H1 (cell line): ENCODE data around the gene SFRP2. TPM values are rescaled to one million over a fixed set of nuclear protein-coding genes. Genes with fewer than 3 reads are reported as not detected.

Source experiments
- CTCF ChIA-PET: fragments of 300-600 bp; sonication (Branson Sonifier 250); formaldehyde crosslinking; loops from one replicate; lab custom pipeline; 2021; ENCODE audit not compliant: partially characterized antibody; lab: Charles Lee
- POLR2A ChIA-PET: fragments of 300-600 bp; sonication (Branson Sonifier 250); formaldehyde crosslinking; loops from one replicate; lab custom pipeline; 2021; ENCODE audit warnings: inconsistent platforms; ENCODE audit not compliant: partially characterized antibody; lab: Charles Lee
- DNase-seq, 2 experiments: peaks; one replicate each; pipeline versions ENCODE4 v3.0.0 to v3.0.0-alpha.2; 2010 to 2022; ENCODE audit warnings: low spot score in 2 of 2, low read depth in 1 of 2, mixed read lengths in 1 of 2
- FAIRE-seq: peaks from 2 replicates; lab custom pipeline; 2011; peaks lifted over from hg19 to GRCh38; lab: Jason Lieb, UNC
- H2AFZ ChIP-seq: 2 replicates; pipeline ENCODE4 v1.8.1; 2012; ENCODE audit warnings: low read length, inconsistent platforms
- H2AK5ac ChIP-seq: 2 replicates; pipeline ENCODE4 v1.6.1; 2013; ENCODE audit warnings: low read depth, low read length
- H2BK120ac ChIP-seq: replicated peaks from 2 replicates; pipeline ENCODE3; 2013; ENCODE audit warnings: low read depth, low read length, inconsistent platforms
- H2BK12ac ChIP-seq: 2 replicates; pipeline ENCODE4 v1.6.1; 2013; ENCODE audit warnings: low read depth, low read length
- H2BK15ac ChIP-seq: 2 replicates; pipeline ENCODE4 v1.6.1; 2013; ENCODE audit warnings: low read length
- H2BK20ac ChIP-seq: 2 replicates; pipeline ENCODE4 v1.6.1; 2013; ENCODE audit warnings: low read length
- H2BK5ac ChIP-seq: 2 replicates; pipeline ENCODE4 v1.6.1; 2013; ENCODE audit warnings: low read depth, low read length
- H3K14ac ChIP-seq: 2 replicates; pipeline ENCODE4 v1.6.1; 2013; ENCODE audit warnings: inconsistent platforms; ENCODE audit not compliant: insufficient read length
- H3K18ac ChIP-seq: 2 replicates; pipeline ENCODE4 v1.6.1; 2013; ENCODE audit warnings: low read length; ENCODE audit errors: extremely low read depth
- H3K23ac ChIP-seq: 2 replicates; pipeline ENCODE4 v1.6.1; 2013; ENCODE audit warnings: inconsistent platforms; ENCODE audit not compliant: insufficient read length
- H3K23me2 ChIP-seq: 2 replicates; pipeline ENCODE4 v1.6.1; 2013; ENCODE audit warnings: low read depth, low read length
- H3K27ac ChIP-seq: 2 replicates; pipeline ENCODE4 v1.6.1; 2011; ENCODE audit warnings: low read depth, low read length, inconsistent platforms
- H3K27me3 ChIP-seq, 4 experiments: replicated peaks in 1 of 4; 1 replicate in 1 of 4; 2 replicates in 3 of 4; pipeline versions ENCODE4 v1.6.1 to v1.8.1; 2011 to 2013; ENCODE audit warnings: low read length in 3 of 4, mild to moderate bottlenecking in 3 of 4, inconsistent platforms in 2 of 4, mixed read lengths in 2 of 4, moderate library complexity in 1 of 4; ENCODE audit not compliant: control insufficient read depth in 3 of 4, insufficient read depth in 3 of 4; ENCODE audit errors: extremely low read depth in 1 of 4
- H3K36me3 ChIP-seq, 4 experiments: 2 replicates each; pipeline versions ENCODE4 v1.6.1 to v1.8.1; 2011 to 2013; ENCODE audit warnings: mild to moderate bottlenecking in 4 of 4, low read length in 3 of 4, moderate library complexity in 2 of 4, control low read depth in 1 of 4, inconsistent platforms in 1 of 4; ENCODE audit not compliant: insufficient read depth in 4 of 4, control insufficient read depth in 2 of 4
- H3K4ac ChIP-seq: replicated peaks from 2 replicates; pipeline ENCODE3; 2013; ENCODE audit warnings: low read length, low read depth, mixed read lengths, inconsistent platforms; ENCODE audit not compliant: insufficient read length
- H3K4me1 ChIP-seq, 4 experiments: replicated peaks in 1 of 4; 1 replicate in 1 of 4; 2 replicates in 3 of 4; pipeline versions ENCODE4 v1.6.1 to v1.8.1; 2011 to 2013; ENCODE audit warnings: low read length in 3 of 4, inconsistent platforms in 2 of 4, mixed read lengths in 1 of 4; ENCODE audit not compliant: insufficient read depth in 4 of 4, control insufficient read depth in 3 of 4
- H3K4me2 ChIP-seq, 2 experiments: 2 replicates each; pipeline versions ENCODE4 v1.6.1 to v1.8.1; 2011 to 2013; ENCODE audit warnings: low read depth in 2 of 2, low read length in 2 of 2, control low read depth in 1 of 2, inconsistent platforms in 1 of 2, mild to moderate bottlenecking in 1 of 2; ENCODE audit not compliant: insufficient read depth in 1 of 2
- H3K4me3 ChIP-seq, 4 experiments: fragments of 200-600, 300-600 bp in 1 of 4; sonication (generic), shearing (Covaris generic), sonication (Bioruptor Twin) in 1 of 4; 2 replicates each; pipeline versions ENCODE4 v1.5.1 to v1.8.1; 2011 to 2016; ENCODE audit warnings: low read length in 4 of 4, low read depth in 3 of 4, control low read depth in 2 of 4, inconsistent platforms in 2 of 4, mild to moderate bottlenecking in 2 of 4, mixed read lengths in 1 of 4, moderate library complexity in 1 of 4; ENCODE audit not compliant: insufficient read depth in 2 of 4; ENCODE audit errors: extremely low read depth in 1 of 4
- H3K56ac ChIP-seq: replicated peaks from 2 replicates; pipeline ENCODE3; 2013; ENCODE audit warnings: low read depth, mild to moderate bottlenecking, mixed read lengths, low read length, inconsistent platforms; ENCODE audit not compliant: insufficient read length
- H3K79me1 ChIP-seq: 2 replicates; pipeline ENCODE4 v1.6.1; 2013; ENCODE audit warnings: low read depth, low read length, control low read depth
- H3K79me2 ChIP-seq, 2 experiments: 2 replicates each; pipeline versions ENCODE4 v1.6.1 to v1.8.1; 2012 to 2013; ENCODE audit warnings: low read length in 2 of 2, mild to moderate bottlenecking in 2 of 2, inconsistent platforms in 1 of 2; ENCODE audit not compliant: insufficient read depth in 2 of 2, control insufficient read depth in 1 of 2
- H3K9ac ChIP-seq, 4 experiments: replicated peaks in 1 of 4; 1 replicate in 1 of 4; 2 replicates in 3 of 4; pipeline versions ENCODE4 v1.6.1 to v1.8.1; 2011 to 2013; ENCODE audit warnings: low read depth in 3 of 4, low read length in 3 of 4, control low read depth in 2 of 4, mild to moderate bottlenecking in 2 of 4, moderate library complexity in 2 of 4, inconsistent platforms in 1 of 4; ENCODE audit errors: extremely low read depth in 1 of 4
- H3K9me3 ChIP-seq, 2 experiments: 2 replicates each; pipeline versions ENCODE4 v1.6.1 to v1.8.1; 2012 to 2013; ENCODE audit warnings: mild to moderate bottlenecking in 2 of 2, moderate library complexity in 2 of 2, control low read depth in 1 of 2, inconsistent platforms in 1 of 2, low read depth in 1 of 2, low read length in 1 of 2, mixed read lengths in 1 of 2; ENCODE audit not compliant: insufficient read depth in 2 of 2
- H4K20me1 ChIP-seq, 2 experiments: replicated peaks in 1 of 2; 2 replicates each; pipeline versions ENCODE3 to v1.8.1; 2011 to 2013; ENCODE audit warnings: inconsistent platforms in 2 of 2, low read length in 2 of 2, mild to moderate bottlenecking in 1 of 2; ENCODE audit not compliant: insufficient read depth in 2 of 2, control insufficient read depth in 1 of 2
- H4K5ac ChIP-seq: 2 replicates; pipeline ENCODE4 v1.6.1; 2013; ENCODE audit warnings: low read length, low read depth, mixed read lengths, inconsistent platforms; ENCODE audit not compliant: insufficient read length
- H4K8ac ChIP-seq: 2 replicates; pipeline ENCODE4 v1.8.0; 2013; ENCODE audit warnings: mild to moderate bottlenecking, moderate library complexity, low read length, inconsistent platforms; ENCODE audit not compliant: insufficient read depth; ENCODE audit errors: extremely low read depth
- H4K91ac ChIP-seq: replicated peaks from 2 replicates; pipeline ENCODE3; 2013; ENCODE audit warnings: low read length, mixed read lengths, inconsistent platforms; ENCODE audit not compliant: insufficient read length
- CEBPB ChIP-seq: IDR thresholded peaks from 2 replicates; pipeline ENCODE4 v1.6.1; 2012; ENCODE audit warnings: low read depth, low read length
- CTBP2 ChIP-seq: IDR thresholded peaks from 2 replicates; pipeline ENCODE4 v1.7.0; 2011; ENCODE audit warnings: borderline replicate concordance, mild to moderate bottlenecking, moderate library complexity, mixed read lengths, low read length; ENCODE audit not compliant: insufficient read depth, insufficient read length
- EP300 ChIP-seq, 2 experiments: IDR thresholded peaks; 1 replicate in 1 of 2; 2 replicates in 1 of 2; pipeline ENCODE4 v1.6.1; 2011 to 2012; ENCODE audit warnings: low read depth in 2 of 2, low read length in 2 of 2, mild to moderate bottlenecking in 2 of 2, borderline replicate concordance in 1 of 2, inconsistent platforms in 1 of 2, moderate library complexity in 1 of 2
- JUN ChIP-seq: IDR thresholded peaks from 2 replicates; pipeline ENCODE4 v1.6.1; 2011; ENCODE audit warnings: low read depth, mild to moderate bottlenecking, improper control_type of control experiment, low read length
- POLR2AphosphoS5 ChIP-seq: IDR thresholded peaks from 2 replicates; pipeline ENCODE4 v1.6.1; 2011; ENCODE audit warnings: low read depth, low read length
- RAD21 ChIP-seq, 2 experiments: IDR thresholded peaks in 1 of 2; conservative IDR thresholded peaks in 1 of 2; 2 replicates each; pipeline ENCODE4 v1.6.1; 2011; ENCODE audit warnings: low read depth in 2 of 2, low read length in 2 of 2, improper control_type of control experiment in 1 of 2, inconsistent platforms in 1 of 2, mild to moderate bottlenecking in 1 of 2, moderate library complexity in 1 of 2
- RBBP5 ChIP-seq: IDR thresholded peaks from 2 replicates; pipeline ENCODE4 v1.7.1; 2012; ENCODE audit warnings: low read depth, mild to moderate bottlenecking, inconsistent platforms, low read length, moderate library complexity, borderline replicate concordance
- RXRA ChIP-seq: IDR thresholded peaks from 2 replicates; pipeline ENCODE4 v1.6.1; 2011; ENCODE audit warnings: low read depth, mild to moderate bottlenecking, low read length, moderate library complexity; ENCODE audit not compliant: insufficient read depth
- ZNF274 ChIP-seq: IDR thresholded peaks from 2 replicates; pipeline ENCODE4 v1.7.0; 2012; ENCODE audit warnings: low read length, borderline replicate concordance; ENCODE audit errors: extremely low read depth
- WGBS, 2 experiments: shearing (Covaris generic) in 1 of 2; methylation state at CpG; one replicate each; pipeline versions ENCODE4 v1.1.6 to v1.1.7; 2013 to 2015; ENCODE audit warnings: low lambda C conversion rate in 2 of 2, mixed read lengths in 2 of 2, inconsistent platforms in 1 of 2, low coverage in 1 of 2, missing lambda C conversion rate in 1 of 2; ENCODE audit not compliant: insufficient replicate concordance in 2 of 2, insufficient coverage in 1 of 2, insufficient read length in 1 of 2; ENCODE audit errors: extremely low coverage in 1 of 2, missing lambda C conversion rate in 1 of 2; 5-methylcytosine and 5-hydroxymethylcytosine counted together
- polyA plus RNA-seq, 7 experiments: library from polyadenylated mRNA; depleted of rRNA in 3 of 7; stranded (reverse) in 5 of 7; unstranded in 2 of 7; fragments of >200 nt in 5 of 7; fragments of 200-250 nt in 2 of 7; gene quantifications; 1 replicate in 5 of 7; 2 replicates in 1 of 7; 4 replicates in 1 of 7; pipeline versions ENCODE4 v1.2.1 to v1.2.3, GENCODE V29; 2011 to 2013; ENCODE audit warnings: missing spikeins in 2 of 7, mixed read lengths in 2 of 7
- total RNA-seq: library from RNA; stranded (reverse); fragmentation: NEBNext Ultra II Directional; extraction: Animal tissue kit (Norgen Biotek cat#: 25700); gene quantifications from 2 replicates; pipeline ENCODE4 v1.2.1, GENCODE V29; 2021

Gene SFRP2
- total and polyA plus RNA-seq, 2 of the 8 experiments (the other 6 are each of a cell fraction or from before 2014, with no cell fraction given) = 108 to 342 TPM

GRCh38 chr4:153798901-153799693 is 10.2 kb upstream of the SFRP2 start:
- H4K5ac ChIP-seq = no peak overlapping the region
- WGBS, 2 experiments = 83% methylated on average over 3 of the region's 3 CpGs; no CpG with 5 or more reads in 1 of the 2 experiments
- DNase-seq (no peak), FAIRE-seq (peak; percentile 73)
- H4K20me1 ChIP-seq = no peaks in the 10 kb centered on the region
- H3K27me3 ChIP-seq = no peaks in the 10 kb centered on the region
- no peak overlapping the region for H3K27ac ChIP-seq
- H2BK120ac ChIP-seq = no peak overlapping the region
- ChIA-PET POLR2A (interaction anchor here (0.7 to 1.3 kb wide), 4 partner anchors 11 to 17 kb away, joined by 3 read pairs; no protein-coding TSS in a partner anchor), CTCF (interaction anchor here (1.2 to 9.5 kb wide), 4 partner anchors 8 to 284 kb away, joined by 4 to 117 read pairs (median 4); no protein-coding TSS in a partner anchor)
- H3K23me2 ChIP-seq = no peaks in the 10 kb centered on the region
- no peaks in the 10 kb centered on the region for H3K79me2 ChIP-seq
- no peaks in the 10 kb centered on the region for H3K79me1 ChIP-seq
- no peak overlapping the region for H3K14ac ChIP-seq
- H3K23ac ChIP-seq = no peak overlapping the region
- no peak overlapping the region for H2BK20ac ChIP-seq
- no peak overlapping the region for H3K18ac ChIP-seq
- H4K8ac ChIP-seq = no peak overlapping the region
- no peak overlapping the region for H2AK5ac ChIP-seq
- no peak overlapping the region for H3K4me3 ChIP-seq
- no peaks in the 10 kb centered on the region for H3K4me1 ChIP-seq
- no peak overlapping the region for H2BK12ac ChIP-seq
- no peaks in the 10 kb centered on the region for H3K36me3 ChIP-seq
- no peak overlapping the region for H3K4ac ChIP-seq
- H4K91ac ChIP-seq = no peak overlapping the region
- H3K9ac ChIP-seq = no peak overlapping the region
- no peak overlapping the region for H2BK5ac ChIP-seq
- H3K4me2 ChIP-seq = no peak overlapping the region
- no peak overlapping the region for H3K56ac ChIP-seq
- TF ChIP-seq ZNF274 (no peak), RAD21 (IDR thresholded peaks at IDR 0.05 in 1 of 2, conservative IDR thresholded peaks at IDR 0.05 in 1 of 2; ENCODE audit: low read depth in 2 of 2, low read length in 2 of 2) (no peak), POLR2AphosphoS5 (no peak), CTBP2 (no peak), CEBPB (no peak), JUN (no peak), RBBP5 (no peak), RXRA (no peak), EP300 (IDR thresholded peaks at IDR 0.05; ENCODE audit: borderline replicate concordance in 1 of 2, low read depth in 2 of 2, low read length in 2 of 2) (no peak)
- TF ChIP-seq, all 59 proteins: peak for 0
- Histone ChIP-seq H2AFZ (no peak overlapping the region), H2BK15ac (no peak overlapping the region), H3K9me3 (no peaks in the 10 kb centered on the region)
